ENCODE data around the gene MOK.

GRCh38 chr14:102246071-102246470, 58.9 kb downstream of the MOK start:
- TF ChIP-seq CTCF (conservative IDR thresholded peaks at IDR 0.05) (no peak), ZFX (IDR thresholded peaks at IDR 0.05) (no peak)

All from C4-2B (cell line).